ENCODE measurements around the gene RNASE12.
"Not testable (repeated sequence)": the region's sequence is repeated elsewhere in the genome, so short reads cannot be mapped to it uniquely, and the experiment has no call there.

Gene RNASE12

DNA sequence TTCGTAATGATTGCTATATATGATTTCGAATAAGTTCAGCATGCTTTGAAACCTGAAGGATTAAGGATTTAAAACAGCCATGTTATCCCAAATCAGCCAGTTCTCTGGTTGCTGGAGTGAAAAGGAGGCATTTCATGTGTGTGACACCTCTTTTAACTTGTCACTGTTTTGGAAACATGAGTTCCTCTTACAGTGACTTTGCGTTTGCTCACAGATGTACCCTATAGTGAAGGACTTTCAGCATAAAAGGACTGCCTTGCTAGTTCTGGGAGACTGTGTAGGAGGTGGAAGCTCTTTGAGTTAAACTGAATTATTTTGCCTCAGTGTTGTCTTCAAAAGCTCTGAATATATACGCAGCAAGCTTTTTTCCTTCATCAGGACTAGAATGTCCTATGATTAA, 10.9 kb downstream of the RNASE12 start:
- DNase-seq (ENCODE audit: low spot score): no peak

DNA sequence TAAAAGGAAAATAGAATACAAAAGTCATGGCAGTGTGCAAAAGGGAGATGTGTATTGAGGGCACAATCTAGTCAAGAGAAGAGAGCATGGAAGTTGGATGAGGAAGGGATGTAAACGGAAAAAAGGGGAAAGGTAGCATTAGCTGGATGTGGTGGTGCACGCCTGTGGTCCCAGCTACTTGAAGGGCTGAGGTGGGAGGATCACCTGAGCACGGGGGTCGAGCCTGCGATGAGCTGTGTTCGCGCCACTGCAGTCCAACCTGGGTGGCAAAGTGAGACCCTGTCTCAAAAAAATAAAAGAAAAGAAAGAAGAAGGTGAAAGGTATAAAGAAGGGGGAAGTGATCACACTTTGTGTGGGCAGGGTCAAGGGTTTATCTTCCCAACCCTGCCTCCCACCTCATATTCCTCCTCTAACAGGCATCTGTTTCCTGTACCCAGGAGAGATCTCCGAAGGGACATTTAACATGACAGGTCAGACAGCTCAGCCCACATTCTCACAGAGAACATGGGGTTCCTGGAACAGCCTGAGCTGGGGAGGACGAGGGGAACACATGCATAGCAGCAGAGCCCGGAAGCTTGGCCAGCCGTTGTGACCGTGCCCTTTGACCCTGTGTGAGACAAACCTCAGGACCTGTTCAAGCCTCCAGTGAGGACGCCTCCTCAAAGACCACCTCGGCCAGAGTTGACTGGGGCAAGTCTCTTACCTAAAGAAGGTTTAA, 12.2 kb downstream of the RNASE12 start:
- no peak for DNase-seq (ENCODE audit: low spot score)

DNA sequence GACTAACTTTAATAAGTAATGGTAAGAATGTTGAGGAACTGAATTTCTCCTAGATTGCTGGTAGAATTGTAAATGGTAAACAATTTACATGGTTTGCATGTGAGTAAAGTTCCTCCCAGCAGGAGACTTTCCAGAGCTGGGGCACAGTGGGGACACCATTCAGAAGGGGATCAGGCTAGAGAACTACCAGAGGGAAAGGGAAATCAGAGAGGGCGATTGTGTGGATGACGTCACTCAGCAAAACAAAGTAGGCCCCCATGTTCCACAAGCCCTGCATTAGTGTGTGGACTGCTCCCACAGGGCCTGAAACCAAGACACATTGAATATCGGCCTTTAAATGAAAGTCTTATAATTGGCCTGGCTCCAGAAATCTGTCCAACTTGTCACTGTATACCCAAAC, 12.9 kb downstream of the RNASE12 start:
- no peak for DNase-seq (ENCODE audit: low spot score)

GRCh38 chr14:20572382-20572990, 18.7 kb downstream of the RNASE12 start:
- not testable (repeated sequence) for DNase-seq (ENCODE audit: low spot score)

GRCh38 chr14:20570720-20571119, 20.5 kb downstream of the RNASE12 start:
- DNase-seq (ENCODE audit: low spot score): not testable (repeated sequence)

- not testable (repeated sequence) for DNase-seq (ENCODE audit: low spot score)
Observed at GRCh38 chr14:20569865-20570264, 21.3 kb downstream of the RNASE12 start.

DNA sequence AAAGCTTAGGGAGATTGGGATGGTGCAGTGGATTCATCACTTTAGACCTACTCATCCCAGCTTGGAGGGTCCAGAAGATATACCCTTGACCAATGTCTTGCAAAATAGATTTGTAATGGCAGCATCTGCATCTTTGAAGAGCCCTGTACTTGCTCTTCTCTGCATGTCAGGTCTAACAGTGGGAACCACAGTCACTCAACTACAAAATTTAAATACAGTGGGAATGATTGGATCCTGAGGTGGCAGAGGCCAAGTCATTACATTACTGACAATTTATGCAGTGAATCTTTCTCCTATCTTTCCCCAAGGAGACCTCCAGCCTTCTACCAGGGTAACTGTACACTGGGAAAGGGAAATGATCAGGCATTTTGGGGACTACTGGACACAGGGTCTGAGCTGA, 22.1 kb downstream of the RNASE12 start:
- no peak for DNase-seq (ENCODE audit: low spot score)

DNA sequence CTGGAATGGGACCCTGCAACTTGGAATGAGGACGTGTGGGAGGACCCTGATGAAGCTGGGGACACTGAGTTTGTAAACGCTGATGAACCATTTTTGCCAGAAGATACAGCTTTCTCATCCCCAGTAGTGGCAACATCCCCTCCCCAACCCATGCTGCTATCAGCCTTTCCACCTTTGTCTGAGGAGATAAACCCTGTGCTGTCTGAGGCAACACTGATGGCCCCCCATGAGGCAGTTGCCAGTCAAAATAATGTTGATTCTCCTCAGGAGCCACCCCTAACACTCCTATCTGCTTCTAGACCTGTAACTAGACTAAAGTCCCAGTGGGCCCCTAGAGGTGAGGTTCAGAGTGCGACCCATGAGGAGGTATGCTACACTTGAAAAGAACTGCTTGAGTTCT, 22.8 kb downstream of the RNASE12 start:
- no peak for DNase-seq (ENCODE audit: low spot score)

DNA sequence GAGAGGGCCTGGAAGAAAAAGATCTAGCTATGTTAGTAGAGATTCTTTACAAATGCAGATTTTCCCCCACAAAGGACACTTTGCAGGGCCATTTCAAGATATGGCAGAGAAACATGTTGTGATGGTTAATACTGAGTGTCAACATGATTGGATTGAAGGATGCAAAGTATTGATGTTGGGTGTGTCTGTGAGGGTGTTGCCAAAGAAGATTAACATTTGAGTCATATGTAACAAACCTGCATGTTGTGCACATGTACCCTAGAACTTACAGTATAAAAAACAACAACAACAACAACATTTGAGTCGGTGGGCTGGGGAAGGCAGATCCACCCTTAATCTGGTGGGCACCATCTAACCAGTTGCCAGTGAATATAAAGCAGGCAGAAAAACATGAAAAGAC, 24.0 kb downstream of the RNASE12 start:
- not testable (repeated sequence) for DNase-seq (ENCODE audit: low spot score)

GRCh38 chr14:20564501-20564997, 26.6 kb downstream of the RNASE12 start:
- DNase-seq (ENCODE audit: low spot score): no peak

DNA sequence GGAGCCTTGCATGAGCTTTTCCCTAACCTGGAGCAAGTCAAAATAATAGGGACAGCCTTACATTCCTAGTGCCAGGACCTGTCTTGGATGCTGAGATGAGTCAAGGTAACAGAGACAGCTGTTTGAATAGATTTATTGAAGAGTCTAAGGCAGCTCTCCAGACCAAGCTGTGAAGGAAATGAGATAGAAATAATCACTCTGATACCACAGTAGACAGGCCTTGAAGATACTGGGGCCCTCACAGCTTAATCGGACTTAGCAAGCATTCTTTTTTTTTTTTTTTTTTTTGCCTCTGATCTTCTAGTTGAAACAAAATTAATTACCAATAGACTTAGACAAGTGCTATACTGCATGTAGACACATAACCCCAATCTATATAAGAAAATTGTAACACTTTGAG, 27.2 kb downstream of the RNASE12 start:
- DNase-seq (ENCODE audit: low spot score): no peak

DNA sequence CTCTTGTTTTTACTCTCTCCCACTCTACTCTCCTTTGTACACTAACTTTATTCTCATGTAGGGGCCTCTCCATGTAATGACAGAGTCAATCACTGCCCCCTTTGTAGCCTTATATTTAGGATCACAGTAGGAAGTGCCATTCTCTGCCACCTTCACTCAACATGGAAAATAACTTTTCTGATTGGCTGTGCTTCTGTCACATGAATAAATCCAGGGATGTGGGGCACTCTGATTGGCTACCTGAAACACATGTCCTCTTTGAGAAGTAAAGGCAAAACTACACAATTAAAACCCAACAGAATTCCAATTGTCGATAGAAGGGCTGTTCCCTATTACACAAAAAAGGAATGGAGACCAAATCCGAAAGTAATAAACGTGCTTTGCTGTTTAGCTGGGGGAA, 30.2 kb downstream of the RNASE12 start, which contains the start of gene RNASE9:
Gene RNASE9 (minus strand): TSS at position 87 of the 400 bp plus-strand sequence.
- DNase-seq (ENCODE audit: low spot score): no peak

DNA sequence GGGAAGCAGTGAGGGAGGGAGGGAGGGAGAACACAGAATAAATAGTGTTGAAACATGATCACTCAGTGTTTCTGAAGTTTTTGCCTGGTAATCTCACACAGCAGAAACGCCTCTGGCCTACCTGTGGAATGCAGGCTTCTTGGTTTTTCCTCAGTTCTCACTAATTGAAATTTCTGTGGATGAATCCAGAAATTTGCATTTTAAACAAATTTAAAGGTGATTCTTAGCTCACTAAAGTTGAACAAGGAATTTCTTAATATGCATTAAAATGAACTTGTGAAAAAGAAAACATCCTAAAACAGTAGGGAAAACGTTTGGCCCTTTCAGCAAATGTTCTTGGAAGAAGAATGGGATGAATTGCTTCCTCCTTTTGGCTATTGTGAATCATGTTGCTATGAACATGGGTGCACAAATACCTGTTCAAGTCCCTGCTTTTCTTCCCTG, 31.7 kb downstream of the RNASE12 start:
- DNase-seq (ENCODE audit: low spot score): no peak

DNA sequence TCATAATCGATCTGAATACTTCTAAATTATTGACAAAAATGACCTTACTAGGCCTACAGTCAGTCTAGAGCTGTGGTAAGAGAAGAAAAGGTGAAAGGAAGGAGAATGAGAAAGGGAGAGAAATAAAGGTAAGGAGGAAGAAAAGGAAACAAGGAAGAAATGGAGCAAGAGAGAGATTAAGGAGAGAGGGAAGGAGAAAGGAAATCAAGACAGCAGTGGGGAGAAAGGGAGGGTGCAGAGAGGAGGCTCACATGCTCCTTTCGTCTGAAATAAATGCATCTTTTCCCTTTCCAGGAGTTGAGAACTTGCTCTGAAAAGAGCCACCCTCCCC, 34.0 kb downstream of the RNASE12 start:
- DNase-seq (ENCODE audit: low spot score): no peak

- DNase-seq (ENCODE audit: low spot score): no peak
Observed at GRCh38 chr14:20556500-20557211, 34.5 kb downstream of the RNASE12 start.

DNA sequence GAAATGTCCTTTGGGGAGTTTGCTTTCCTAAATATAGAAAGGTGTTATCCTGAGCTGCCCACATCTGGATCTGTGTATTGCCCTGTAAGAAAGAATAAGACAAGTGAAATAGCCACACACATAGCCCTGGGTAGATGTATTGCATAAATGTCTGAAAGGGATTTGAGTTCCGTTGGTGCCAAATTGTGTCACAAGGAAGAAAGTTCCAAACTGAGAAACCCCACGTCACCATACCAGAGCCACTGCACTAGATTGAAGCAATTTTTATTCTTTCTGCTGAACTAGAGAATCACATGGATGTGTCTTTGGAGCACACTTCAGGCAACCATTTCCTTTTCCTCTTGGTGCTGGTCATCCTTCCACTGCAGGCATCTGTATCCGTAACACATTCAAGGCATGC, 35.3 kb downstream of the RNASE12 start:
- no peak for DNase-seq (ENCODE audit: low spot score)

GRCh38 chr14:20553024-20553423, 38.2 kb downstream of the RNASE12 start:
- DNase-seq (ENCODE audit: low spot score): no peak

GRCh38 chr14:20551606-20552005, 39.6 kb downstream of the RNASE12 start:
- DNase-seq (ENCODE audit: low spot score): no peak

DNA sequence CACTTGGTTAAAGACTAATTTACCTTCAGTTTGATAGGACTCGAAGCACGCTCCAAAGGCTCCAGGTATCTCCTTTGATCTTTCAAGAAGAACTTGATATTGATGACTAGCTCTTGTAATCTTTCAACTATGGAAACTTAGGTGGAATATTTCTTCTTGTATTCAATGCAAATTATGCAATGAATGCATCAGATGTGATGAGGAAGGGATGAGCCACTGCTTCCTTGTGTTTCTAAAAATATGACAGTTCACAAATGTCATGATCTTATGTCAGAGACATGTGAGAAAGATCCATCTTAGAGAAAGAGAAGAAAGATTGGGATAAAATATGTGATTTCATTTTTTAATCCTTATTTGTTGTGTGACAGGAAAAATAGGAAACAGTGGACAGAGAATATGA, 40.2 kb downstream of the RNASE12 start:
- DNase-seq (ENCODE audit: low spot score): no peak

- no peak for DNase-seq (ENCODE audit: low spot score)
Observed at GRCh38 chr14:20548414-20549158, 42.6 kb downstream of the RNASE12 start.

DNA sequence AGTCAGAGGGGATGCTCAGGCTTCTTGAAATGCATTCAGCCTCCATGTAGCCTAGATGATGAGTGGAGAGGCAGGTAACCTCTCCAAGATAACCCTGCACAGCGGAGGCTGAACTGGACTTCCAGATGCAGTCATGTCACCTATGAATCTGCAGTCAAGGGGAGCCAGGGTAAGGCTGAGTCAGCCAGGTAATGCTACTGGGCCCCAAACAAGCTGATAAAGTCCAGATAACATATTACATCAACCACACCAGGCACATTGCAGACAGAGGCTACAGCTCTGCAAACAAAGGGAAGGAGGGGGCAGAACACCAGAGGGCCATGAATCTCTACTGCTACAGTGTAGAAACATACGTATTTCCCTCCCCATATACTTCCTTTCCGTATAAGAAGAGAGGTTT, 44.3 kb downstream of the RNASE12 start:
- no peak for DNase-seq (ENCODE audit: low spot score)
